ENCODE data around the gene HECW1.
"Not testable (repeated sequence)": the region's sequence is repeated elsewhere in the genome, so short reads cannot be mapped to it uniquely, and the experiment has no call there.

The HECW1 gene

GRCh38 chr7:43112459-43112940 lies at the start of gene HECW1:
Gene HECW1 (plus strand): TSS chr7:43112647. CDS start chr7:43243906, 131,259 bp downstream.
- peak in 20 of 51 donors; percentile 5 to 59 (median 33) for DNase-seq

- no peak for DNase-seq
Observed at GRCh38 chr7:43071604-43072003, 40.8 kb upstream of the HECW1 start.

- DNase-seq: no peak
Observed at GRCh38 chr7:43072530-43072929, 39.9 kb upstream of the HECW1 start.

GRCh38 chr7:43073811-43074210 lies 38.6 kb upstream of the HECW1 start:
- DNase-seq: not testable (repeated sequence)

GRCh38 chr7:43076189-43076605 lies 36.2 kb upstream of the HECW1 start:
- DNase-seq: no peak

GRCh38 chr7:43076606-43077005 lies 35.8 kb upstream of the HECW1 start:
- DNase-seq: no peak

GRCh38 chr7:43077285-43077684 lies 35.2 kb upstream of the HECW1 start:
- DNase-seq: no peak

GRCh38 chr7:43077732-43078391 lies 34.6 kb upstream of the HECW1 start:
- DNase-seq: no peak

- no peak for DNase-seq
Observed at GRCh38 chr7:43078794-43079193, 33.7 kb upstream of the HECW1 start.

- DNase-seq: no peak
Observed at GRCh38 chr7:43081603-43082002, 30.8 kb upstream of the HECW1 start.

GRCh38 chr7:43083106-43083505 lies 29.3 kb upstream of the HECW1 start:
- no peak for DNase-seq

GRCh38 chr7:43085017-43085416 lies 27.4 kb upstream of the HECW1 start:
- DNase-seq: no peak

- no peak for DNase-seq
Observed at GRCh38 chr7:43085992-43086391, 26.5 kb upstream of the HECW1 start.

- DNase-seq: no peak
Observed at GRCh38 chr7:43092819-43093218, 19.6 kb upstream of the HECW1 start.

GRCh38 chr7:43096875-43097274 lies 15.6 kb upstream of the HECW1 start:
- no peak for DNase-seq

GRCh38 chr7:43099750-43100149 lies 12.7 kb upstream of the HECW1 start:
- DNase-seq: no peak

- no peak for DNase-seq
Observed at GRCh38 chr7:43104874-43105520, 7.5 kb upstream of the HECW1 start.

GRCh38 chr7:43105521-43106120 lies 6.8 kb upstream of the HECW1 start:
- DNase-seq: no peak

GRCh38 chr7:43108255-43109011 lies 4.0 kb upstream of the HECW1 start:
- peak in 31 of 51 donors; percentile 2 to 60 (median 22) for DNase-seq

GRCh38 chr7:43110791-43111535 lies 1.5 kb upstream of the HECW1 start:
- DNase-seq: no peak

Measured in hypothalamus (tissue), 51 donors.